Lung microvascular endothelial cell (primary cell): ENCODE measurements around the gene ABCC12. TPM values are rescaled to one million over a fixed set of nuclear protein-coding genes. Genes with fewer than 3 reads are reported as not detected.

Experiments used
- DNase-seq, 2 donors: peaks; one replicate each; pipeline versions ENCODE4 v3.0.0 to v3.0.0-alpha.2; 2010; ENCODE audit warnings: low read depth in 2 of 2
- total RNA-seq: library from RNA; depleted of rRNA; stranded (reverse); fragments of >200 nt; gene quantifications from 2 replicates; pipeline ENCODE4 v1.2.1, GENCODE V29; 2014

The ABCC12 gene
- total RNA-seq, 1 donor from 2014 or later, result not detected

- DNase-seq, result no peak
These were observed 49.3 kb downstream of the ABCC12 start for GRCh38 chr16:48106446-48106845.

Other genes starting within 250 kb of the ABCC12 start
- 20.3 and 26.4 TPM in 2 replicates for gene LONP2, start 88.3 kb upstream of the ABCC12 start, total RNA-seq
- under 0.01 TPM in 1 of 2 replicates, not detected in the other for gene ABCC11, start 91.5 kb upstream of the ABCC12 start, total RNA-seq
- gene SIAH1, start 229.4 kb upstream of the ABCC12 start, total RNA-seq, result 21.6 and 33.1 TPM in 2 replicates